LHCN-M2 (cell line): ENCODE results near the gene SCYL1. TPM values are rescaled to one million over a fixed set of nuclear protein-coding genes. Genes with fewer than 3 reads are reported as not detected.

Experiments
- DNase-seq: peaks from one replicate; pipeline ENCODE4 v3.0.0-alpha.2; 2012; ENCODE audit warnings: low read depth
- total RNA-seq: library from RNA; depleted of rRNA; stranded (reverse); fragments of >200 nt; gene quantifications from 2 replicates; pipeline ENCODE4 v1.2.3, GENCODE V29; 2014

The SCYL1 gene
- total RNA-seq, 1 experiment from 2014 or later: 104 TPM

- no peak for DNase-seq
These were observed 44.5 kb downstream of the SCYL1 start for GRCh38 chr11:65569164-65569972.

GRCh38 chr11:65569973-65570918 is 45.4 kb downstream of the SCYL1 start, which contains the start of gene ZNRD2:
TSS of gene ZNRD2 (plus strand) at chr11:65570477. CDS start at chr11:65570492, 15 bp downstream.
- DNase-seq: peak; percentile 99

- no peak for DNase-seq
These were observed 46.5 kb downstream of the SCYL1 start for GRCh38 chr11:65571420-65571819.

- no peak for DNase-seq
These were observed 47.1 kb downstream of the SCYL1 start for GRCh38 chr11:65571940-65572339.

GRCh38 chr11:65572356-65573051 is 47.6 kb downstream of the SCYL1 start, which contains the start of gene FAM89B:
TSS of gene FAM89B (plus strand) at chr11:65572538. CDS start at chr11:65572670, 132 bp downstream.
- peak; percentile 79 for DNase-seq

GRCh38 chr11:65573391-65574079 is 48.7 kb downstream of the SCYL1 start:
- no peak for DNase-seq

GRCh38 chr11:65574109-65574810 is 49.4 kb downstream of the SCYL1 start:
- DNase-seq: peak; percentile 88

- DNase-seq: no peak
These were observed 50.1 kb downstream of the SCYL1 start for GRCh38 chr11:65574811-65575567.

GRCh38 chr11:65575568-65576231 is 50.8 kb downstream of the SCYL1 start, which contains the start of gene EHBP1L1:
TSS of gene EHBP1L1 (plus strand) at chr11:65576053. CDS start at chr11:65576303, 250 bp downstream.
- no peak for DNase-seq

GRCh38 chr11:65576232-65576866 is 51.5 kb downstream of the SCYL1 start:
- no peak for DNase-seq

GRCh38 chr11:65576867-65577755 is 52.2 kb downstream of the SCYL1 start:
- DNase-seq: peak; percentile 86

- no peak for DNase-seq
These were observed 52.9 kb downstream of the SCYL1 start for GRCh38 chr11:65577756-65578109.

GRCh38 chr11:65578134-65578533 is 53.3 kb downstream of the SCYL1 start:
- DNase-seq: no peak

GRCh38 chr11:65578667-65579066 is 53.8 kb downstream of the SCYL1 start:
- no peak for DNase-seq

- DNase-seq: no peak
These were observed 54.4 kb downstream of the SCYL1 start for GRCh38 chr11:65579291-65579690.

GRCh38 chr11:65580031-65580692 is 55.3 kb downstream of the SCYL1 start:
- DNase-seq: no peak

GRCh38 chr11:65580756-65581155 is 55.9 kb downstream of the SCYL1 start:
- DNase-seq: no peak
